GM12878 (cell line): ENCODE data around the gene KIAA1328.

Source experiments
- CEBPB ChIP-seq, 2 experiments: fragments of 150-350 bp in 1 of 2; IDR thresholded peaks; 2 replicates each; pipeline ENCODE4 v1.6.1; 2012 to 2014; ENCODE audit warnings: low read depth in 2 of 2, low read length in 2 of 2, borderline replicate concordance in 1 of 2, inconsistent platforms in 1 of 2
- ESRRA ChIP-seq: IDR thresholded peaks from 2 replicates; pipeline ENCODE4 v1.6.1; 2012; ENCODE audit warnings: mild to moderate bottlenecking, low read length, improper control_type of control experiment
- EZH2 ChIP-seq: IDR thresholded peaks from 2 replicates; pipeline ENCODE4 v1.6.1; 2012; ENCODE audit warnings: low read depth, mild to moderate bottlenecking, control low read depth, inconsistent platforms, low read length, borderline replicate concordance; ENCODE audit not compliant: control insufficient read depth
- HDAC2 ChIP-seq: fragments of 200-600 bp; sonication (generic); IDR thresholded peaks from 2 replicates; pipeline ENCODE4 v1.6.1; 2017
- JUNB ChIP-seq: IDR thresholded peaks from 2 replicates; pipeline ENCODE4 v1.6.1; 2016; ENCODE audit warnings: antibody characterized with exemption, mild to moderate bottlenecking
- JUND ChIP-seq: IDR thresholded peaks from 2 replicates; pipeline ENCODE4 v1.6.1; 2012; ENCODE audit warnings: low read depth, mild to moderate bottlenecking, low read length, improper control_type of control experiment, moderate library complexity
- POLR2A ChIP-seq: IDR thresholded peaks from 2 replicates; pipeline ENCODE4 v1.6.1; 2011; ENCODE audit warnings: low read depth, mild to moderate bottlenecking, low read length
- RBBP5 ChIP-seq: fragments of 200-600 bp; sonication (generic); conservative IDR thresholded peaks from 2 replicates; pipeline ENCODE4 v1.6.1; 2016
- SRF ChIP-seq, 2 experiments: IDR thresholded peaks; 2 replicates each; pipeline ENCODE4 v1.6.1; 2011; ENCODE audit warnings: low read depth in 2 of 2, low read length in 2 of 2, mild to moderate bottlenecking in 1 of 2, moderate library complexity in 1 of 2
- TAF1 ChIP-seq: IDR thresholded peaks from 2 replicates; pipeline ENCODE4 v1.6.1; 2011; ENCODE audit warnings: mild to moderate bottlenecking, low read depth, low read length, borderline replicate concordance
- TF ChIP-seq, protein P1 (sequence below), 3 experiments: IDR thresholded peaks in 2 of 3; conservative IDR thresholded peaks in 1 of 3; 2 replicates each; pipeline ENCODE4 v1.5.1; 2011; ENCODE audit warnings: low read depth in 3 of 3, low read length in 3 of 3, mild to moderate bottlenecking in 3 of 3, control low read depth in 2 of 3, moderate library complexity in 2 of 3, inconsistent platforms in 1 of 3, mixed read lengths in 1 of 3; ENCODE audit not compliant: control insufficient read depth in 2 of 3, insufficient read depth in 1 of 3; ENCODE audit errors: extremely low read depth in 1 of 3
- TF ChIP-seq, protein P2 (sequence below): IDR thresholded peaks from 2 replicates; pipeline ENCODE4 v1.6.1; 2011; ENCODE audit warnings: low read depth, mild to moderate bottlenecking, low read length, moderate library complexity, borderline replicate concordance; ENCODE audit errors: extremely low read depth
- TF ChIP-seq, protein P3 (sequence below): fragments of 450-650 bp; formaldehyde crosslinking; IDR thresholded peaks from 2 replicates; pipeline ENCODE4 v1.5.0; 2022; ENCODE audit warnings: mild to moderate bottlenecking, missing genetic modification characterization

GRCh38 chr18:36849288-36850006 is 20.5 kb downstream of the KIAA1328 start:
- TF ChIP-seq, protein P1, sequence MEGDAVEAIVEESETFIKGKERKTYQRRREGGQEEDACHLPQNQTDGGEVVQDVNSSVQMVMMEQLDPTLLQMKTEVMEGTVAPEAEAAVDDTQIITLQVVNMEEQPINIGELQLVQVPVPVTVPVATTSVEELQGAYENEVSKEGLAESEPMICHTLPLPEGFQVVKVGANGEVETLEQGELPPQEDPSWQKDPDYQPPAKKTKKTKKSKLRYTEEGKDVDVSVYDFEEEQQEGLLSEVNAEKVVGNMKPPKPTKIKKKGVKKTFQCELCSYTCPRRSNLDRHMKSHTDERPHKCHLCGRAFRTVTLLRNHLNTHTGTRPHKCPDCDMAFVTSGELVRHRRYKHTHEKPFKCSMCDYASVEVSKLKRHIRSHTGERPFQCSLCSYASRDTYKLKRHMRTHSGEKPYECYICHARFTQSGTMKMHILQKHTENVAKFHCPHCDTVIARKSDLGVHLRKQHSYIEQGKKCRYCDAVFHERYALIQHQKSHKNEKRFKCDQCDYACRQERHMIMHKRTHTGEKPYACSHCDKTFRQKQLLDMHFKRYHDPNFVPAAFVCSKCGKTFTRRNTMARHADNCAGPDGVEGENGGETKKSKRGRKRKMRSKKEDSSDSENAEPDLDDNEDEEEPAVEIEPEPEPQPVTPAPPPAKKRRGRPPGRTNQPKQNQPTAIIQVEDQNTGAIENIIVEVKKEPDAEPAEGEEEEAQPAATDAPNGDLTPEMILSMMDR (IDR thresholded peaks at IDR 0.05 in 2 of 3, conservative IDR thresholded peaks at IDR 0.05 in 1 of 3; ENCODE audit: control insufficient read depth in 2 of 3, extremely low read depth in 1 of 3, insufficient read depth in 1 of 3, low read depth in 3 of 3, low read length in 3 of 3): no peak
- TF ChIP-seq RBBP5 (no peak), JUNB (no peak), SRF (IDR thresholded peaks at IDR 0.05; ENCODE audit: low read depth in 2 of 2, low read length in 2 of 2) (no peak), HDAC2 (no peak), POLR2A (no peak), JUND (no peak), ESRRA (no peak), EZH2 (no peak), CEBPB (IDR thresholded peaks at IDR 0.05; ENCODE audit: borderline replicate concordance in 1 of 2, low read depth in 2 of 2, low read length in 2 of 2) (no peak), TAF1 (no peak)
- TF ChIP-seq, protein P2, sequence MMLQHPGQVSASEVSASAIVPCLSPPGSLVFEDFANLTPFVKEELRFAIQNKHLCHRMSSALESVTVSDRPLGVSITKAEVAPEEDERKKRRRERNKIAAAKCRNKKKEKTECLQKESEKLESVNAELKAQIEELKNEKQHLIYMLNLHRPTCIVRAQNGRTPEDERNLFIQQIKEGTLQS: no peak
- TF ChIP-seq, protein P3, sequence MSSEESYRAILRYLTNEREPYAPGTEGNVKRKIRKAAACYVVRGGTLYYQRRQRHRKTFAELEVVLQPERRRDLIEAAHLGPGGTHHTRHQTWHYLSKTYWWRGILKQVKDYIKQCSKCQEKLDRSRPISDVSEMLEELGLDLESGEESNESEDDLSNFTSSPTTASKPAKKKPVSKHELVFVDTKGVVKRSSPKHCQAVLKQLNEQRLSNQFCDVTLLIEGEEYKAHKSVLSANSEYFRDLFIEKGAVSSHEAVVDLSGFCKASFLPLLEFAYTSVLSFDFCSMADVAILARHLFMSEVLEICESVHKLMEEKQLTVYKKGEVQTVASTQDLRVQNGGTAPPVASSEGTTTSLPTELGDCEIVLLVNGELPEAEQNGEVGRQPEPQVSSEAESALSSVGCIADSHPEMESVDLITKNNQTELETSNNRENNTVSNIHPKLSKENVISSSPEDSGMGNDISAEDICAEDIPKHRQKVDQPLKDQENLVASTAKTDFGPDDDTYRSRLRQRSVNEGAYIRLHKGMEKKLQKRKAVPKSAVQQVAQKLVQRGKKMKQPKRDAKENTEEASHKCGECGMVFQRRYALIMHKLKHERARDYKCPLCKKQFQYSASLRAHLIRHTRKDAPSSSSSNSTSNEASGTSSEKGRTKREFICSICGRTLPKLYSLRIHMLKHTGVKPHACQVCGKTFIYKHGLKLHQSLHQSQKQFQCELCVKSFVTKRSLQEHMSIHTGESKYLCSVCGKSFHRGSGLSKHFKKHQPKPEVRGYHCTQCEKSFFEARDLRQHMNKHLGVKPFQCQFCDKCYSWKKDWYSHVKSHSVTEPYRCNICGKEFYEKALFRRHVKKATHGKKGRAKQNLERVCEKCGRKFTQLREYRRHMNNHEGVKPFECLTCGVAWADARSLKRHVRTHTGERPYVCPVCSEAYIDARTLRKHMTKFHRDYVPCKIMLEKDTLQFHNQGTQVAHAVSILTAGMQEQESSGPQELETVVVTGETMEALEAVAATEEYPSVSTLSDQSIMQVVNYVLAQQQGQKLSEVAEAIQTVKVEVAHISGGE (CRISPR knock-in tag): no peak
